Measurements from ENCODE around the gene APC. TPM values are rescaled to one million over a fixed set of nuclear protein-coding genes. Genes with fewer than 3 reads are reported as not detected.

Gene APC
- total RNA-seq, 1 donor from 2014 or later = 48.5 TPM

- no peak for TF ChIP-seq CTCF (IDR thresholded peaks at IDR 0.05; ENCODE audit: unreplicated experiment)
- Mint-ChIP-seq H3K27me3 (no peaks in the 10 kb centered on the region), H3K4me3 (ENCODE audit: low read depth) (no peak overlapping the region), H3K4me1 (ENCODE audit: low read depth) (peaks cover 15% of the 10 kb centered on the region), H3K36me3 (ENCODE audit: insufficient read depth) (peaks cover 37% of the 10 kb centered on the region), H3K9me3 (ENCODE audit: low read depth) (peaks cover 10% of the 10 kb centered on the region), H3K27ac (no peak overlapping the region)
- no peak for DNase-seq (ENCODE audit: low spot score, unreplicated experiment)
Observed at GRCh38 chr5:112823181-112823580, 85.5 kb downstream of the APC start.

DNA sequence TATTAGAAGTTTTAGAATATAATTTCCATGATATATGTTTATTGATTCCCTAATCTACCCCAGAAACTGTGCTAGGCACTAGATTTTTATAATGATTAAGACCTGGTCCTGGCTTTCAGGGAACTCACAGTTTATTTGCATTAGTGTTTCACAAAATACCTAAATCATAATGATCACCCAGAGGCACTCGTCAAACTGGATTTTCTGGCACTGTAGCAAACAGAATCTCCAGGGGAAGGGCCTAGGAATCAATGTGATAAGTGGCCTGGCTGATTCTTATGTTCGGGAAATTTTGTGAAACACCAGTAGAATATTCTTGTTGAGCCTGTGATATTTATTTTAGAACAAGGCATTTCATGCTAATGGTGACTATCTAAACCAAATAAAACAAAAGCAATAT lies 86.0 kb downstream of the APC start:
- Mint-ChIP-seq H3K27me3 (no peaks in the 10 kb centered on the region), H3K9me3 (ENCODE audit: low read depth) (peaks cover 10% of the 10 kb centered on the region), H3K4me1 (ENCODE audit: low read depth) (peaks cover 15% of the 10 kb centered on the region), H3K27ac (peak overlapping the region; percentile 33), H3K4me3 (ENCODE audit: low read depth) (no peak overlapping the region), H3K36me3 (ENCODE audit: insufficient read depth) (peaks cover 39% of the 10 kb centered on the region)
- TF ChIP-seq CTCF (IDR thresholded peaks at IDR 0.05; ENCODE audit: unreplicated experiment) = no peak
- no peak for DNase-seq (ENCODE audit: low spot score, unreplicated experiment)

- peak overlapping the region; percentile 6 for H3K27ac Mint-ChIP-seq
- TF ChIP-seq CTCF (IDR thresholded peaks at IDR 0.05; ENCODE audit: unreplicated experiment) = no peak
Observed at GRCh38 chr5:112824197-112824596, 86.5 kb downstream of the APC start.

DNA sequence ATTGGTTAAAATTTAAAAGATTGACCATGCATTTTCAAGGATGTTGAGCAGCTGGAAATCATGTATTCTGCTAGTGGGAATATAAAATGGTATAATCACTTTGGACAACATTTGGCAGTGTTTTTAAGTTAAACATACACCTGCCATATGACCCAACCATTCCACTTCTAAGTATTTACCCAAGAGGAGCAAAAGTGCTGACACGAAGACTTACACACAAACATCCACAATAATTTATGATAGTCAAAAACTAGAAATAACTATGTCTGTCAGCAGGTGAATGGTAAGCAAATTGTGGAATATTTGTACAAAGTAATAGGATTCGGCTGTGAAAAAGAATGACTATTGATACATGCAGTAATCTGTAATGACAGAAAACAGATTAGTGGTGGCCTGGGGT lies 92.7 kb downstream of the APC start:
- no peak for DNase-seq (ENCODE audit: low spot score, unreplicated experiment)
- no peak overlapping the region for H3K4me3 Mint-ChIP-seq (ENCODE audit: low read depth)
- H3K27me3 Mint-ChIP-seq = no peaks in the 10 kb centered on the region
- no peak for TF ChIP-seq CTCF (IDR thresholded peaks at IDR 0.05; ENCODE audit: unreplicated experiment)
- no peaks in the 10 kb centered on the region for H3K9me3 Mint-ChIP-seq (ENCODE audit: low read depth)
- peaks cover 6% of the 10 kb centered on the region for H3K4me1 Mint-ChIP-seq (ENCODE audit: low read depth)
- no peak overlapping the region for H3K27ac Mint-ChIP-seq
- H3K36me3 Mint-ChIP-seq (ENCODE audit: insufficient read depth) = peaks cover 36% of the 10 kb centered on the region

More at GRCh38 chr5:112824197-112824596, 86.5 kb downstream of the APC start:
- H3K36me3 Mint-ChIP-seq (ENCODE audit: insufficient read depth) = peaks cover 44% of the 10 kb centered on the region
- H3K4me3 Mint-ChIP-seq (ENCODE audit: low read depth) = no peak overlapping the region
- peaks cover 10% of the 10 kb centered on the region for H3K9me3 Mint-ChIP-seq (ENCODE audit: low read depth)
- no peak for DNase-seq (ENCODE audit: low spot score, unreplicated experiment)
- H3K4me1 Mint-ChIP-seq (ENCODE audit: low read depth) = peaks cover 15% of the 10 kb centered on the region
- no peaks in the 10 kb centered on the region for H3K27me3 Mint-ChIP-seq

- Mint-ChIP-seq H3K9me3 (ENCODE audit: low read depth) (no peaks in the 10 kb centered on the region), H3K4me3 (ENCODE audit: low read depth) (no peak overlapping the region), H3K4me1 (ENCODE audit: low read depth) (no peaks in the 10 kb centered on the region), H3K27ac (no peak overlapping the region), H3K27me3 (no peaks in the 10 kb centered on the region), H3K36me3 (ENCODE audit: insufficient read depth) (peaks cover 35% of the 10 kb centered on the region)
- no peak for DNase-seq (ENCODE audit: low spot score, unreplicated experiment)
- no peak for TF ChIP-seq CTCF (IDR thresholded peaks at IDR 0.05; ENCODE audit: unreplicated experiment)
Observed at GRCh38 chr5:112833971-112834370, 96.3 kb downstream of the APC start.

Data from progenitor cell of endocrine pancreas (in vitro differentiated cells).